Suprapubic skin (tissue), 3 donors: ENCODE measurements around the gene FEM1A.

ENCODE experiments used
- EP300 ChIP-seq: sonication (generic); formaldehyde crosslinking; IDR thresholded peaks from one replicate; pipeline ENCODE4 v1.6.1; 2017; ENCODE audit warnings: antibody characterized with exemption
- TF ChIP-seq, protein P1 (sequence below), 2 donors: fragments of 200-600 bp in 1 of 2; fragments of 450-650 bp in 1 of 2; sonication (generic) in 1 of 2; IDR thresholded peaks; one replicate each; pipeline ENCODE4 v1.5.1; 2016 to 2019; ENCODE audit warnings: antibody characterized with exemption in 2 of 2, mild to moderate bottlenecking in 1 of 2, moderate library complexity in 1 of 2

DNA sequence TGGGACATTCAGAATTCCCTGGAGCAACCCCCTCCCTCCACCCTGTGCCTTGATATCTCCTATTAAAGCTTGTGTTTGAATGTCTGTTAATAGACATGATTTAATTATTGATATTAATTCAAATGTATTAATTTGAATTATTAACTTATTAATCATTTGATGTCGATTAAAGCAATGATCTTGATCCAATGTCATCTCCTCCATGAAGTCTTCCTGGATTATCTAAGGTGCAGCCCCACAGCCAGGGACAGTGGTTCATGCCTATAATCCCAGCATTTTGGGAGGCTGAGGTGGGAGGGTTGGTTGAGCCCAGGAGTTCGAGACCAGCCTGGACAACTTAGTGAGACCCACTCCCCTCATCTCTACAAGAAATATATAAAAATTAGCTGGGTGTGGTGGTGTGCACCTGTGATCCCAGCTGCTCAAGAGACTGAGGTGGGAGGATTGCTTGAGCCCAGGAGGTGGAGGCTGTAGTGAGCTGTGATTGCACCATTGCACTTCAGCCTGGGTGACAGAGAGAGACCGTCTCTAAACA, 9.6 kb downstream of the FEM1A start:
- TF ChIP-seq, protein P1, sequence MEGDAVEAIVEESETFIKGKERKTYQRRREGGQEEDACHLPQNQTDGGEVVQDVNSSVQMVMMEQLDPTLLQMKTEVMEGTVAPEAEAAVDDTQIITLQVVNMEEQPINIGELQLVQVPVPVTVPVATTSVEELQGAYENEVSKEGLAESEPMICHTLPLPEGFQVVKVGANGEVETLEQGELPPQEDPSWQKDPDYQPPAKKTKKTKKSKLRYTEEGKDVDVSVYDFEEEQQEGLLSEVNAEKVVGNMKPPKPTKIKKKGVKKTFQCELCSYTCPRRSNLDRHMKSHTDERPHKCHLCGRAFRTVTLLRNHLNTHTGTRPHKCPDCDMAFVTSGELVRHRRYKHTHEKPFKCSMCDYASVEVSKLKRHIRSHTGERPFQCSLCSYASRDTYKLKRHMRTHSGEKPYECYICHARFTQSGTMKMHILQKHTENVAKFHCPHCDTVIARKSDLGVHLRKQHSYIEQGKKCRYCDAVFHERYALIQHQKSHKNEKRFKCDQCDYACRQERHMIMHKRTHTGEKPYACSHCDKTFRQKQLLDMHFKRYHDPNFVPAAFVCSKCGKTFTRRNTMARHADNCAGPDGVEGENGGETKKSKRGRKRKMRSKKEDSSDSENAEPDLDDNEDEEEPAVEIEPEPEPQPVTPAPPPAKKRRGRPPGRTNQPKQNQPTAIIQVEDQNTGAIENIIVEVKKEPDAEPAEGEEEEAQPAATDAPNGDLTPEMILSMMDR (IDR thresholded peaks at IDR 0.05), result no peak
- TF ChIP-seq EP300, result no peak
